NK-92 treated with Interleukin-12 subunit alpha and Interleukin-12 subunit beta, amount 100 ng/mL, for 24 hours (cell line): ENCODE data around the gene ATG7.
"Not testable (repeated sequence)": the region's sequence is repeated elsewhere in the genome, so short reads cannot be mapped to it uniquely, and the experiment has no call there.

Source experiments
- DNase-seq: peaks from one replicate; lab custom pipeline; 2025; lab: John Stamatoyannopoulos, UW

Gene ATG7

GRCh38 chr3:11251807-11252176, 20.4 kb upstream of the ATG7 start:
- DNase-seq, result no peak

GRCh38 chr3:11254876-11255275, 17.3 kb upstream of the ATG7 start:
- DNase-seq, result no peak

GRCh38 chr3:11255537-11255936, 16.7 kb upstream of the ATG7 start:
- DNase-seq, result not testable (repeated sequence)

GRCh38 chr3:11258958-11259357, 13.2 kb upstream of the ATG7 start:
- DNase-seq, result no peak

- no peak for DNase-seq
These were observed 11.7 kb upstream of the ATG7 start for GRCh38 chr3:11260460-11260859.

GRCh38 chr3:11269007-11269406, 3.2 kb upstream of the ATG7 start:
- no peak for DNase-seq

- no peak for DNase-seq
These were observed 843 bp downstream of the ATG7 start for GRCh38 chr3:11272906-11273574.

GRCh38 chr3:11273891-11274291, 1.7 kb downstream of the ATG7 start:
- DNase-seq, result no peak

- DNase-seq, result no peak
These were observed 2.5 kb downstream of the ATG7 start for GRCh38 chr3:11274566-11275142.

GRCh38 chr3:11275926-11276325, 3.7 kb downstream of the ATG7 start:
- no peak for DNase-seq

GRCh38 chr3:11276901-11277300, 4.7 kb downstream of the ATG7 start:
- no peak for DNase-seq

- no peak for DNase-seq
These were observed 10.3 kb downstream of the ATG7 start for GRCh38 chr3:11282250-11283138.

- no peak for DNase-seq
These were observed 10.9 kb downstream of the ATG7 start for GRCh38 chr3:11283139-11283475.

GRCh38 chr3:11284011-11284410, 11.8 kb downstream of the ATG7 start:
- DNase-seq, result no peak

GRCh38 chr3:11285471-11285870, 13.3 kb downstream of the ATG7 start:
- no peak for DNase-seq

GRCh38 chr3:11287404-11287803, 15.2 kb downstream of the ATG7 start:
- no peak for DNase-seq

GRCh38 chr3:11288021-11288491, 15.9 kb downstream of the ATG7 start:
- DNase-seq, result no peak

GRCh38 chr3:11288786-11289637, 16.8 kb downstream of the ATG7 start:
- DNase-seq, result no peak

GRCh38 chr3:11289864-11290263, 17.7 kb downstream of the ATG7 start:
- no peak for DNase-seq

- DNase-seq, result peak; percentile 10
These were observed 18.8 kb downstream of the ATG7 start for GRCh38 chr3:11290743-11291680.

GRCh38 chr3:11291808-11292207, 19.6 kb downstream of the ATG7 start:
- no peak for DNase-seq
